NCI-H446 treated with DMSO at 0.1 percent for 48 hours (cell line): ENCODE data around the gene CAMTA2.
A peak's percentile ranks its signal among the peaks of the same experiment; 100 is the strongest.

Experiments
- DNase-seq: peaks from one replicate; lab custom pipeline; 2025; lab: John Stamatoyannopoulos, UW

The CAMTA2 gene

GRCh38 chr17:4999430-5000093 is 12.1 kb upstream of the CAMTA2 start:
- DNase-seq: no peak

- DNase-seq: no peak
Observed at GRCh38 chr17:4998732-4999429, 11.4 kb upstream of the CAMTA2 start.

DNA sequence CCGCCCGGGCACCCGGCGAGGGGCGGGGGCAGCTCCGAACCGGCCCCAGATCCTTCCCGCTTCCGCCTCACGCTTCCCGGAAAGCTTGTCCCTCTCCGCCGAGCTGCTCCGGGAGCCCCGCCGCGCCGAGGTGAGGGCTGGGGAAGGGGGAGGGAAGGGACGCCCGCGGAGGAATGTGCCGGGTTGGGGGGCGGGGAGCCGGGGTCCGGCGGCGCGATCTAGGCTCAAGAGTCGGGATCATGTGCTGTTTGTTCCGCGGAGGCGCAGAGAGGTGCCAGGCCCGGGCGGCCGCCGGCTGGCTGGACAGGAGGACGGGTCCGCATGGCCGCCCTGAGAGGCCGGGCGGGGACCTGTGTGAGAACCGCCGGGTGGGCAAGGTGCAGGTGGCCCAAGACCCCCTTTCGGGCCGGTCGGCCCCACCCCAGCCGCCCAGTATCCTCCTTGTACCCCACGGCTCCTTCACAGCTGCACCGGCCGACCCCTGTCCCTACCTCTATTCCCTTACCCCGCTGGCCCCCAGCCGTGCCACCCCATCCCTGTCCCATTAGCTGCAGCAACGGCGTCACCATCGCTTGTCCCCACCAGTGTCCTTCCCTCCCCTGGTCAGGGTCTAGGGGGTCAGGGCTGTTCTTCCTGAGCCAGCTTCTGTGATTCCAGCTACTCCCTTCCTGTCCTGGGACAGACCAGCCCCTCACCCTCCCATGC is 10.7 kb upstream of the CAMTA2 start:
- DNase-seq: no peak

DNA sequence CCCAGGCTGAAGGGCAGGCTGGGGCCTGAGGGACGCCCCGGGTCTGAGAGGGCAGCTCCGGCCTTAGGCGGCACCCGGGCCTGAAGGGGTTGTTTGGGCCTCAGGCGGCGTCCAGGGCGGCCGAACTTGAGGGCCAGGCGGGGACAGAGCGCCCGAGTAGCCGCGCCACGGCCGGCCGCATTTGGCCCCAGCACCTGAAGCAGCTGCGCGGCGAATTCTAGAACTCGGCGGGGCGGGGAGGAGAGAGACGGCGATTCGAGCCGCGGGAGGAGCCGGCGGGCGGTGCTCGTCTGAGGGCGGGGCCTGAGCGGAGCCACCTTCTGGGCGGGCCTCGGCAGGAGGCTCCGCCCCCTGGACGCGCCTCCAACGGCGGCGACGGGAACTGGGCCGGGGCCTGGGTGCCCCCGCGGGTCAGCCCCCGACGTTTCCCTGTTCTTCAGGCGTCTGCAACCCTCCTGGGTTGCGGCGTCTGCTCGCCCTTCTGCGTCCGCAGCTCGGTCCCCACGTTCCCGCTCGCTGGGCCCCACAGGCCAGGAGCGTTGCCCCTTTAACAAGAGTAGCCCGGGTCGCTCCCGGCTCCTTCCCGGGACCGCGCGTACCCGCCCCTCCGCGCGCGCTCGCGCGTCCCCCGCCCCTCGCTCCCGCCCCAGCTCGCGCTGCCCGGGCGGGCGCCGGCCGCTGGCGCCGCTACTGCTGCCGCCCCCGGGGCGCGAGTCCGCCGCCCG is 10.0 kb upstream of the CAMTA2 start, which contains the start of the genes INCA1 and KIF1C:
TSS of gene INCA1 (minus strand) at position 221 of the 725 bp plus-strand sequence. CDS start 3,085 bp downstream, outside the sequence.
TSS of gene KIF1C (plus strand) at position 649 of the 725 bp plus-strand sequence. CDS start 2,297 bp downstream, outside the sequence.
- DNase-seq: peak; percentile 56

DNA sequence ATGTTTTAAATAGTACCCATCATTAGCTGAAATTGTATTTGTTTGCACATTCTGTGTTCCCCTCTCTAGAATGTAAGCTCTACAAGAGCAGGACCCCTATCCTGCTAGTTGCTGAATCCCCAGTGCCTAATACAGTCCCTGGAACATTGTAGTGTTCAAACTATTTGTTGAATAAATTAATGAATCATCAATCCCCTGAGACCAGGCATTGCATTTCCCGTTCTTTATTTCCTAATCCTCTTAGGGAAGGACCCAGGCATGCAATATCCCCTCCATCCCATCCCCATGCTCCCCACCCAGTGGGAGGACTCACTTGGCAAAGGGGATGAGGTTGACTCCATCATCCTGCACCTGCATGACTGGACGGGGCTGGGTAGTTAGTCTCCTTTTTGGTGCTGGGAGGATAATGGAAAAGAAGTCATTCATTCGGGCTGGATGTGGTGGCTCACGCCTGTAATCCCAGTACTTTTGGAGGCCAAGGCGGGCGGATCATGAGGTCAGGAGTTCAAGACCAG is 6.7 kb upstream of the CAMTA2 start:
- no peak for DNase-seq

DNA sequence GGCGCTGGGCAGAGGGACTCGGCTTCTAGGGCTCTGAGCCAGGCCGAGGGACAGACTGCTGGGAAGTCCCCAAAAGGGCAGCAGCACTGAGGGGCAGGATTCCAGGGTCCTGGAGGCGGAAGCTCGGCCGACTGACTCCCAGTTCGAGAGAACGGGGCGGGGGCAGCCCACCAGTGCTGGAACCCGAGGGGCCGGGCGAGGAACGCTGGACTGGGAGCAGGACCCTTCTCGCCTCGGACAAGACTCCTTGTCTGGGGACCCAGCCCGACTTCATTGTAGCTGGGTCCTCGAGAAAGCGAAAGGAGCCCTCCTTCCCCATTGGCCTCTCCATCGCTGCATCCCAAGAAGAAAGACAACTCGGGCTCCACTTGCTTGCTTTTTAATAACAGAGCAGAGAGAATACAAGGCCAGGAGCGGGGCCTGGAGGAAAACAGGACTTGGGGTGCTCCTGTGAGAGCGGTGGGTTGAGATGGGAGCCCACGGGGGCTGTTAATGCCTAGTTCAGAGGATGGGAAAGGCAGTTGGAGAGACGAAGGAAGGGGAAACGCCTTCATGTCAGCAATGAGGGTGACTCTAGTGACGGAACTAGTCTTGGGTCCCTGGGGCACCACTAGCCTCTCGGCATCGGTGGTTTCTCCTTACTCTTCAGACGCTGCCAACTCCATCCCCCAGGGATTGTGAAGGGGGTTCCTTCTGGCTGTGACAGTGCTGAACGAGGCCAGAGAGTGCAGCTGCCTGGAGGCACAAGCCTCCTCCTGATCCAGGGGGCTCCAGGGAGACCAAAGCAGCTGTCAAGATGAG is 492 bp upstream of the CAMTA2 start:
- DNase-seq: no peak

GRCh38 chr17:4986403-4986802 is 1.1 kb downstream of the CAMTA2 start:
- no peak for DNase-seq

GRCh38 chr17:4982305-4982704 is 5.2 kb downstream of the CAMTA2 start:
- no peak for DNase-seq

DNA sequence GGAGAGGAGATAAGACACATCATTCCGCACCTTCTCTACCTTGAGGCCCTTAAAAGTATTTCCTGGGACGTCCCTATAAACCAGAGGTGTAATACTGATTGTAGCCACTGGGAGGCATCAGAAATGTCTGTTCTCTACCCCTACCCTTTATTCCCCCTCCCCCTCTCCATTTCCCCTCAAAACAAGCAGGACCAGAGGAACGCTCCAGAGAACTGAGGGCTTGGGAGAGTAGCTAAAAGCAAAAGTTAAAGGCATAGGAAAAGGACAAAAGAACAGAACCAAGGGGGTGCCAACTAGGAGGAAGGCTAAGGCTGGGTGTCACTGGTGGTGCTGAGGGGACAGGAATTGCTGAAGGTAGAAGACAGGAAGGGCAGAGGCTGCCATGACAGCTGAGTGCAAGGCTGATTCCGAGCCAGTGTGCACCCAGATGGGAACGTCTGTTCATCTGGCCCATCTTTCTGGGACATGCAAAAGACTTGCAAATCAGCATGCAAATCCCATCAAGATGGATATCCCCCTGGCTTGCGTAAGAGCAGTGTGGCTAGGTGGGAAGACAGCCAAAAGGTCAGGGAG is 6.7 kb downstream of the CAMTA2 start:
- no peak for DNase-seq

GRCh38 chr17:4978726-4979125 is 8.7 kb downstream of the CAMTA2 start:
- no peak for DNase-seq

GRCh38 chr17:4974115-4974670 is 13.3 kb downstream of the CAMTA2 start:
- DNase-seq: no peak

DNA sequence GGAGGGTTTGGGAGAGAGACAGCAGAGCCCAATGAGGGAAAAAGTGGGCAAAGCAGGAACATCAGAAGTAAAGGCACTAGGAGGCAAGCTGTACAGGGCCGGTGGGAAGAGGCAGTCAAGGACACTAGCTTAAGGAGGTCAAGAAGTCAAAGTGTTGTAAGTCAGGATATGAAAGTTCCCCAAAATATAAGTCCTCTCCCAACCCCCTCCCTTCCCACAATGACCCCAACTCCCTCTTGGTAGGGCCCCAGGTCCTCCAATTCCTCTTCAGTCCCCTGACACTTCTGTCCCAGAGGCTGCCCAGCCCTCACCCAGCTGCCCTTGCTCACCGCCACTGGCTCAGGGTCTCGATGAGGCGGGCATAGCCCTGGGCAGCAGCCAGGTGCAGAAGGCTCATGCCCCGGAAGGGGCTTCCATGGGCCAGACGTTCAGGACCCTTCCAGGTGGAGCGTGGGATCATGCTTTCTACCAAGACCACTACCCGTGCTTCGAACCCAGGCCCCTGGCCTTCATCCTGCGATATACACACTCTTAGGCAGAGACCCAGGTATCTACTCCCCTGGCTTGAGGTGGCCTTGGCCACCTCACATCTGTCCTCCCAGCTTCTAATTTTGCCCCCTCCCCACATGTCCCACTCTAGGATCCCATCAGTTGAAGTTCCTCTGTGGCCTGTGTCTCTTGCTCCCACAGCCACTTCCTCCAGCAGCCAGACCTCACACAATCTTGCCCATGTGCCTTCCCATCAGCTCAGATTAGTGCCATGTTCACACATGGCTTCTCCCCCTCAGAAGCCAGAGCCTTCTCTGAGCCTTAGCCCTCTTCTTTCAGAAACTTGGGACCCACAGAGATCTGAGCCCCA is 14.0 kb downstream of the CAMTA2 start:
- DNase-seq: no peak

- no peak for DNase-seq
Observed at GRCh38 chr17:4972752-4973151, 14.7 kb downstream of the CAMTA2 start.

- DNase-seq: no peak
Observed at GRCh38 chr17:4972322-4972721, 15.2 kb downstream of the CAMTA2 start.

- DNase-seq: no peak
Observed at GRCh38 chr17:4971826-4972225, 15.6 kb downstream of the CAMTA2 start.

- DNase-seq: no peak
Observed at GRCh38 chr17:4970273-4970672, 17.2 kb downstream of the CAMTA2 start.

- no peak for DNase-seq
Observed at GRCh38 chr17:4969551-4970173, 17.8 kb downstream of the CAMTA2 start.

GRCh38 chr17:4969047-4969550 is 18.4 kb downstream of the CAMTA2 start:
- no peak for DNase-seq
